HG03571 (cell line): ENCODE data around the gene SEC23A.

Experiments used
- ATAC-seq: cut with Tn5 transposase; IDR thresholded peaks from one replicate; pipeline ENCODE4 v1.9.1; 2021; ENCODE audit not compliant: unreplicated experiment

Gene SEC23A

GRCh38 chr14:38993981-38994380, 109.1 kb downstream of the SEC23A start:
- no peak for ATAC-seq

- no peak for ATAC-seq
Observed at GRCh38 chr14:38992067-38992844, 110.8 kb downstream of the SEC23A start.

GRCh38 chr14:38991299-38991698, 111.7 kb downstream of the SEC23A start:
- ATAC-seq: no peak

- ATAC-seq: peak; percentile 86
Observed at GRCh38 chr14:38989922-38990546, 113.0 kb downstream of the SEC23A start.

- ATAC-seq: no peak
Observed at GRCh38 chr14:38987781-38988180, 115.3 kb downstream of the SEC23A start.

GRCh38 chr14:38982837-38983236, 120.2 kb downstream of the SEC23A start:
- ATAC-seq: no peak

- no peak for ATAC-seq
Observed at GRCh38 chr14:38982278-38982677, 120.8 kb downstream of the SEC23A start.
